HS-27A (cell line): Measurements from ENCODE around the gene RRP1.

ENCODE experiments used
- DNase-seq: peaks from one replicate; pipeline ENCODE4 v3.0.0-alpha.2; 2012; ENCODE audit warnings: low read depth, missing footprints

Gene RRP1

GRCh38 chr21:43802713-43803313, 13.4 kb downstream of the RRP1 start:
- DNase-seq = no peak

- DNase-seq = no peak
Observed at GRCh38 chr21:43803558-43804300, 14.4 kb downstream of the RRP1 start.

- no peak for DNase-seq
Observed at GRCh38 chr21:43805275-43805800, 16.0 kb downstream of the RRP1 start.

GRCh38 chr21:43806017-43806710, 16.8 kb downstream of the RRP1 start:
- no peak for DNase-seq

GRCh38 chr21:43808367-43808766, 19.0 kb downstream of the RRP1 start:
- DNase-seq = no peak

- no peak for DNase-seq
Observed at GRCh38 chr21:43808832-43809251, 19.5 kb downstream of the RRP1 start.

- no peak for DNase-seq
Observed at GRCh38 chr21:43809346-43809799, 20.0 kb downstream of the RRP1 start.

GRCh38 chr21:43809853-43810504, 20.6 kb downstream of the RRP1 start:
- no peak for DNase-seq

GRCh38 chr21:43810505-43811261, 21.3 kb downstream of the RRP1 start:
- peak; percentile 24 for DNase-seq

- DNase-seq = no peak
Observed at GRCh38 chr21:43811262-43812105, 22.1 kb downstream of the RRP1 start.

- no peak for DNase-seq
Observed at GRCh38 chr21:43812139-43812821, 22.9 kb downstream of the RRP1 start.

- DNase-seq = no peak
Observed at GRCh38 chr21:43812957-43813655, 23.7 kb downstream of the RRP1 start.

GRCh38 chr21:43813656-43813980, 24.2 kb downstream of the RRP1 start:
- no peak for DNase-seq

GRCh38 chr21:43814215-43815106, 25.1 kb downstream of the RRP1 start:
- DNase-seq = no peak

GRCh38 chr21:43815107-43815613, 25.8 kb downstream of the RRP1 start:
- no peak for DNase-seq

- no peak for DNase-seq
Observed at GRCh38 chr21:43815991-43816390, 26.6 kb downstream of the RRP1 start.

GRCh38 chr21:43816611-43817071, 27.3 kb downstream of the RRP1 start:
- no peak for DNase-seq
